ENCODE data around the gene UBE2I. TPM values are rescaled to one million over a fixed set of nuclear protein-coding genes. Genes with fewer than 3 reads are reported as not detected.

UBE2I gene
- total RNA-seq, 1 experiment from 2014 or later: 271 TPM

DNA sequence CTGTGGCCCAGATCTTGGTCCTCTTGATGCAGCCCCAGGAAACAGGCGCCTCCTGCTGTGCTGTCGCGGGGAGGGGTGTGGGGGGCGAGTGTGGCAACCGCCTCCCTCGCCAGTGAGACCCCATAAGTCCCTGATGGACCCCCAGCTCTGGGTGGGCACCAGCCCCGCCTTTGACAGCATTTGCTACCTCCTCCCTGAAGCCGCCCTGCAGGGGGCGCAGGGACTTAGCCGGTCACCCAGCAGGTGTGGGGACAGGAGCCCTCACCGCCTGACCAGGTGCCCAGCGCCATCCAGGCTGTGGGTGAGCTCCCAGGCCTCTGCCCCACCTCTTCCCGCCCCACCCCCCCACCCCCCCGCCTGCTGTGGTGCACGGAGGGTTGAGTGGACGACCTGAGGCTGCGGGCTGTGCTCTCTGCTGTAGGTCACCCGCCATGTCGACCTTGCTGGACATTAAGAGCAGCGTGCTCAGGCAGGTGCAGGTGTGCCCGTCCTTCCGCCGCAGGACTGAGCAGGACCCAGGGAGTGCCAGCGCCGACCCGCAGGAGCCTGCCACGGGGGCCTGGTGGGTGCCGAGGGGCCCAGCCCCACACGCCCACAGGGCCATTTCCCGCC is 28.8 kb downstream of the UBE2I start:
- no peaks in the 10 kb centered on the region for H4K20me1 ChIP-seq (ENCODE audit: insufficient read depth)
- peak in 1 of 2 experiments; percentile 48 for DNase-seq
- no TSS peak for BruUV-seq (replicated peaks)
- no peak overlapping the region for H3K4me2 ChIP-seq
- no peak overlapping the region for H3K27ac ChIP-seq
- TF ChIP-seq, protein P1, sequence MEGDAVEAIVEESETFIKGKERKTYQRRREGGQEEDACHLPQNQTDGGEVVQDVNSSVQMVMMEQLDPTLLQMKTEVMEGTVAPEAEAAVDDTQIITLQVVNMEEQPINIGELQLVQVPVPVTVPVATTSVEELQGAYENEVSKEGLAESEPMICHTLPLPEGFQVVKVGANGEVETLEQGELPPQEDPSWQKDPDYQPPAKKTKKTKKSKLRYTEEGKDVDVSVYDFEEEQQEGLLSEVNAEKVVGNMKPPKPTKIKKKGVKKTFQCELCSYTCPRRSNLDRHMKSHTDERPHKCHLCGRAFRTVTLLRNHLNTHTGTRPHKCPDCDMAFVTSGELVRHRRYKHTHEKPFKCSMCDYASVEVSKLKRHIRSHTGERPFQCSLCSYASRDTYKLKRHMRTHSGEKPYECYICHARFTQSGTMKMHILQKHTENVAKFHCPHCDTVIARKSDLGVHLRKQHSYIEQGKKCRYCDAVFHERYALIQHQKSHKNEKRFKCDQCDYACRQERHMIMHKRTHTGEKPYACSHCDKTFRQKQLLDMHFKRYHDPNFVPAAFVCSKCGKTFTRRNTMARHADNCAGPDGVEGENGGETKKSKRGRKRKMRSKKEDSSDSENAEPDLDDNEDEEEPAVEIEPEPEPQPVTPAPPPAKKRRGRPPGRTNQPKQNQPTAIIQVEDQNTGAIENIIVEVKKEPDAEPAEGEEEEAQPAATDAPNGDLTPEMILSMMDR (conservative IDR thresholded peaks at IDR 0.05): peak; percentile 70
- TF ChIP-seq EZH2 (IDR thresholded peaks at IDR 0.05; ENCODE audit: low read depth): no peak
- H3K9me3 ChIP-seq (ENCODE audit: insufficient read depth, low read depth): no peaks in the 10 kb centered on the region
- no peaks in the 10 kb centered on the region for H3K36me3 ChIP-seq (ENCODE audit: low read depth)
- no peak overlapping the region for H3K4me3 ChIP-seq
- intact Hi-C loops (cut with micrococcal nuclease; ENCODE audit: unreplicated experiment): no loop called here
- H3K79me2 ChIP-seq (ENCODE audit: low read depth): no peaks in the 10 kb centered on the region
- no peak overlapping the region for H2AFZ ChIP-seq
- CTCF ChIA-PET: no interaction called here
- 0 out of 2 replicates have a peak, but pooled peaks cover 5% of the 10 kb centered on the region for H3K4me1 ChIP-seq (replicated peaks; ENCODE audit: insufficient read depth)
- no peaks in the 10 kb centered on the region for H3F3A ChIP-seq (ENCODE audit: insufficient read depth, low read depth)
- no peaks in the 10 kb centered on the region for H3K27me3 ChIP-seq (ENCODE audit: insufficient read depth, low read depth)
- no peaks in the 10 kb centered on the region for H3K9me2 ChIP-seq (ENCODE audit: insufficient read depth)
- POLR2A ChIA-PET (ENCODE audit: unreplicated experiment): interaction anchor here (0.6 kb wide), 1 partner anchor 9 kb away, joined by 4 read pairs; no protein-coding TSS in a partner anchor

DNA sequence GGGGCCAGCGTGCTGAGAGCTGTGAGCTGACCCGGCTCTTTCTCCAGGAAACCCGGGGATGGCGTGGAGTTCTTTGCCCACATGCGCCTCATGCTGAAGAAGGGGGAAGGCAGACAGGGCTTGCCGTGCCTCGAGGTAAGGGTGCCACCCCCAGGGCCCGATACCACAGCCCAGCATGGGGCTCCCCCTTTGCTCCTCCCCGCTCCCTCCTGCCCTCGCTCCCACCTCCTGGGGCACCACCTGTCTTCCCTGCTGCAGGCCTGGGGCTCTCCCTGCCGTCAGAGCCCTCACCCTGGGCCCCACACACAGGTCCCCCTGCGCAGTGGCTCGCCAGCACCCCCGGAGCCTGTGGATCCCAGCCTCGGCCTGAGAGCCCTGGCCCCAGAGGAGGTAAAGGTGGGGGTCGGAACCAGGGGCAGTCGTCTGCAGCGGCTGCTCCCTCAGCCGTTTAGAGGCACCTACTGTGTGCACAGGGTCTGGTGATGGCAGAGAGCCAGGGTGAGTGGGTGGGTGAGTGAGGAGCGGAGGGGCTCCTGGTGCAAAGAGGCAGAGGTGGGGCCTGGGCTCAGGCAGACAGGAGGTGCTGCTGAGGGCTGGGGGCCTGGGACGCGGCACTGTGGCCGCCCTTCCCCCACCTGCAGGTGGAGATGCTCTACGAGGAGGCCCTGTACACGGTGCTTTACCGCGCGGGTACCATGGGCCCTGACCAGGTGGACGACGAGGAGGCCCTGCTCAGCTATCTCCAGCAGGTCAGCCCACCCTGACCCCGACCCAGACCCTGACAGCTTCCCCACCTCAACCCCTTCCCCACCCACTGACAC is 29.6 kb downstream of the UBE2I start:
- POLR2A ChIA-PET (ENCODE audit: unreplicated experiment): no interaction called here
- 0 out of 2 replicates have a peak, but pooled peaks cover 5% of the 10 kb centered on the region for H3K4me1 ChIP-seq (replicated peaks; ENCODE audit: insufficient read depth)
- no peaks in the 10 kb centered on the region for H3K36me3 ChIP-seq (ENCODE audit: low read depth)
- no peaks in the 10 kb centered on the region for H3K9me3 ChIP-seq (ENCODE audit: insufficient read depth, low read depth)
- H4K20me1 ChIP-seq (ENCODE audit: insufficient read depth): no peaks in the 10 kb centered on the region
- H3K27ac ChIP-seq: no peak overlapping the region
- no peak overlapping the region for H3K4me3 ChIP-seq
- BruUV-seq (replicated peaks): no TSS peak
- no peak for DNase-seq
- H3F3A ChIP-seq (ENCODE audit: insufficient read depth, low read depth): 0 out of 2 replicates have a peak, but pooled peaks cover 2% of the 10 kb centered on the region
- intact Hi-C loops (cut with micrococcal nuclease; ENCODE audit: unreplicated experiment): no loop called here
- TF ChIP-seq, protein P1 (conservative IDR thresholded peaks at IDR 0.05): no peak
- TF ChIP-seq EZH2 (IDR thresholded peaks at IDR 0.05; ENCODE audit: low read depth): no peak
- CTCF ChIA-PET: no interaction called here
- H3K4me2 ChIP-seq: no peak overlapping the region
- H3K27me3 ChIP-seq (ENCODE audit: insufficient read depth, low read depth): no peaks in the 10 kb centered on the region
- H3K79me2 ChIP-seq (ENCODE audit: low read depth): no peaks in the 10 kb centered on the region
- H2AFZ ChIP-seq: no peak overlapping the region
- no peaks in the 10 kb centered on the region for H3K9me2 ChIP-seq (ENCODE audit: insufficient read depth)

DNA sequence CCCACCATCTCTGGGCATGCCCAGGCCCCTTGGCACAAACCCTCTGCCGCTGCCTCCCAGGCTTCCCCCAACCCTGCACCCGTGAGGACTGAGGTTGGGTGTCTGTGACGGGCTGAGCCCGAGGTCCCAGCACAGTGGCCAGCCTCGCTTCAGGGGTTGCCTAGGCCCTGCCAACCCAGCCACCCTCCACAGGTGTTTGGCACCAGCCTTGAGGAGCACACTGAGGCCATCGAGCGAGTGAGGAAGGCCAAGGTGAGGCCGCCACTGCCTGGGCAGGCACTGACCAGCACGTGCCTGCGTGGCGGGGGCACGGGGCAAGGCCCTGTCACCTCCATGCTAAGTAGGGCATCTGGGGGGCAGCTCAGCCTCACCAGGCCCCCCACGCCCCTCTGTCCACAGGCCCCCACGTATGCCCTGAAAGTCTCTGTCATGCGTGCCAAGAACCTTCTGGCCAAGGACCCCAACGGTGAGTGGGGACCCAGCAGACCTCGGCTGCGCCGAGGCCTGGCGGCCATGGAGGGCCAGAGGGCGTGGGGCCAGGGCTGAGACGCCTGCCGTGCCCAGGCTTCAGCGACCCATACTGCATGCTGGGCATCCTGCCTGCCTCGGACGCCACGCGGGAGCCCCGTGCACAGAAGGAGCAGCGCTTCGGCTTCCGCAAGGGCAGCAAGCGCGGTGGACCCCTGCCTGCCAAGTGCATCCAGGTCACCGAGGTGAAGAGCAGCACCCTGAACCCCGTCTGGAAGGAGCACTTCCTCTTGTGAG is 31.5 kb downstream of the UBE2I start:
- H3K4me3 ChIP-seq: no peak overlapping the region

More for the DNA sequence above, 31.5 kb downstream of the UBE2I start:
- intact Hi-C loops (cut with micrococcal nuclease; ENCODE audit: unreplicated experiment): no loop called here
- H3K9me2 ChIP-seq (ENCODE audit: insufficient read depth): no peaks in the 10 kb centered on the region
- no peak overlapping the region for H3K27ac ChIP-seq
- H2AFZ ChIP-seq: no peak overlapping the region
- CTCF ChIA-PET: no interaction called here
- POLR2A ChIA-PET (ENCODE audit: unreplicated experiment): no interaction called here
- TF ChIP-seq, protein P1 (conservative IDR thresholded peaks at IDR 0.05): no peak
- no peak for TF ChIP-seq EZH2 (IDR thresholded peaks at IDR 0.05; ENCODE audit: low read depth)
- 0 out of 2 replicates have a peak, but pooled peaks cover 5% of the 10 kb centered on the region for H3K4me1 ChIP-seq (replicated peaks; ENCODE audit: insufficient read depth)
- no peaks in the 10 kb centered on the region for H3K27me3 ChIP-seq (ENCODE audit: insufficient read depth, low read depth)
- no peaks in the 10 kb centered on the region for H3K79me2 ChIP-seq (ENCODE audit: low read depth)
- 0 out of 2 replicates have a peak, but pooled peaks cover 4% of the 10 kb centered on the region for H3F3A ChIP-seq (ENCODE audit: insufficient read depth, low read depth)
- no peak for DNase-seq
- no TSS peak for BruUV-seq (replicated peaks)
- H4K20me1 ChIP-seq (ENCODE audit: insufficient read depth): no peaks in the 10 kb centered on the region
- H3K36me3 ChIP-seq (ENCODE audit: low read depth): no peaks in the 10 kb centered on the region
- H3K4me2 ChIP-seq: no peak overlapping the region
- no peaks in the 10 kb centered on the region for H3K9me3 ChIP-seq (ENCODE audit: insufficient read depth, low read depth)
